ENCODE results near the gene POP7.

GRCh38 chr7:100722480-100723212 is 16.7 kb downstream of the POP7 start:
- no peak for TF ChIP-seq CTCF (IDR thresholded peaks at IDR 0.05)
- no peak for TF ChIP-seq EP300 (IDR thresholded peaks at IDR 0.05)
